Ovary (tissue), 9 donors: ENCODE data around the gene RNF223. TPM values are rescaled to one million over a fixed set of nuclear protein-coding genes. Genes with fewer than 3 reads are reported as not detected.
"Not testable (repeated sequence)": the region's sequence is repeated elsewhere in the genome, so short reads cannot be mapped to it uniquely, and the experiment has no call there.

Experiments used
- DNase-seq, 5 donors: peaks; one replicate each; pipeline ENCODE4 v3.0.0-alpha.2; 2019 to 2020
- H3K27ac ChIP-seq, 2 donors: fragments of 200-600 bp; one replicate each; pipeline versions ENCODE4 v1.5.1 to v1.8.0; 2019 to 2022
- H3K27me3 ChIP-seq: fragments of 200-600 bp; one replicate; pipeline ENCODE4 v1.8.0; 2022
- H3K36me3 ChIP-seq: fragments of 200-600 bp; sonication (generic); one replicate; pipeline ENCODE4 v1.5.1; 2019
- H3K4me1 ChIP-seq: one replicate; pipeline ENCODE4 v1.8.1; 2013; ENCODE audit warnings: mild to moderate bottlenecking, moderate library complexity; ENCODE audit not compliant: insufficient read depth
- H3K4me3 ChIP-seq: fragments of 200-600 bp; sonication (generic); one replicate; pipeline ENCODE4 v1.5.1; 2017
- H3K9me3 ChIP-seq, 2 donors: fragments of 200-600 bp in 1 of 2; sonication (generic) in 1 of 2; one replicate each; pipeline versions ENCODE4 v1.5.1 to v1.8.1; 2013 to 2019; ENCODE audit warnings: mild to moderate bottlenecking in 1 of 2, moderate library complexity in 1 of 2
- CTCF ChIP-seq, 3 donors: fragments of 450-650 bp in 2 of 3; fragments of 200-600 bp in 1 of 3; IDR thresholded peaks; one replicate each; pipeline versions ENCODE4 v1.5.1 to v1.8.0; 2016 to 2022; ENCODE audit warnings: antibody characterized with exemption in 3 of 3, mild to moderate bottlenecking in 1 of 3
- EP300 ChIP-seq: sonication (generic); formaldehyde crosslinking; IDR thresholded peaks from one replicate; pipeline ENCODE4 v1.6.1; 2017; ENCODE audit warnings: antibody characterized with exemption
- POLR2A ChIP-seq: fragments of 450-650 bp; IDR thresholded peaks from one replicate; pipeline ENCODE4 v1.6.1; 2017; ENCODE audit warnings: antibody characterized with exemption, mild to moderate bottlenecking, moderate library complexity
- WGBS, 3 donors: extraction: QIAGEN DNeasy Blood & Tissue Kit in 1 of 3; methylation state at CpG; one replicate each; pipeline versions ENCODE4 v1.1.5 to v1.1.7; 2013 to 2017; 5-methylcytosine and 5-hydroxymethylcytosine counted together
- intact Hi-C, 4 donors: fragments of 100-400 bp; cut with DNase I; formaldehyde crosslinking; loops; one replicate each; pipeline versions ENCODE4 v1.11.0 to v1.15.1; 2022 to 2023
- polyA plus RNA-seq, 2 donors: library from polyadenylated mRNA; stranded (reverse); fragments of 200-250 nt in 1 of 2; fragments of 350-450 nt in 1 of 2; fragmentation: Illumina TruSeq in 1 of 2; extraction: RNeasy Lipid Tissue Mini Kit (QIAGEN cat#74804) in 1 of 2; gene quantifications; one replicate each; pipeline ENCODE4 v1.2.3, GENCODE V29; 2013 to 2014
- total RNA-seq, 7 donors: library from RNA; depleted of rRNA in 2 of 7; stranded (reverse); fragments of >200 nt in 2 of 7; fragmentation: NEBNext Ultra II Directional in 3 of 7; extraction: Animal tissue kit (Norgen Biotek cat#: 25700) in 3 of 7; gene quantifications; one replicate each; pipeline versions ENCODE4 v1.1.0 to v1.2.4, GENCODE V29; 2016 to 2023
- donor health status: DM: no; HTN: no; CAD: no; lungs with moderate emphysema.
- donor health status: DM: no; HTN: no; CAD: no.
- donor health status: Bipolar disorder and iron deficiency.
- donor health status: DM: yes; HTN: yes; CAD: no.
- donor health status: DM: no; HTN: no; CAD: no.
- donor health status: DM: yes; HTN: yes; CAD: no.

The RNF223 gene
- total and polyA plus RNA-seq, 9 donors, result 0.36 to 0.92 TPM; not detected in 7

GRCh38 chr1:1101503-1101902 lies 27.4 kb upstream of the RNF223 start:
- WGBS, 3 donors, result 91 to 96% (median 91%) methylated on average over 7 of the region's 7 CpGs
- DNase-seq, result no peak
- H3K36me3 ChIP-seq, result no peaks in the 10 kb centered on the region
- intact Hi-C loops, result no loop called here
- H3K27me3 ChIP-seq, result no peaks in the 10 kb centered on the region
- no peak overlapping the region for H3K4me3 ChIP-seq
- H3K4me1 ChIP-seq, result no peaks in the 10 kb centered on the region
- TF ChIP-seq POLR2A (no peak), EP300 (no peak), CTCF (IDR thresholded peaks at IDR 0.05) (no peak)
- H3K9me3 ChIP-seq, result no peaks in the 10 kb centered on the region
- no peak overlapping the region for H3K27ac ChIP-seq

GRCh38 chr1:1100296-1100695 lies 26.2 kb upstream of the RNF223 start:
- no peaks in the 10 kb centered on the region for H3K4me1 ChIP-seq
- peak in 2 of 5 donors; percentile 3 to 6 for DNase-seq
- 96 to 97% (median 96%) methylated on average over 11 of the region's 11 CpGs for WGBS, 3 donors
- intact Hi-C loops, result no loop called here
- no peaks in the 10 kb centered on the region for H3K36me3 ChIP-seq
- TF ChIP-seq EP300 (no peak), CTCF (IDR thresholded peaks at IDR 0.05) (no peak)
- H3K27me3 ChIP-seq, result no peaks in the 10 kb centered on the region
- H3K4me3 ChIP-seq, result no peak overlapping the region
- no peaks in the 10 kb centered on the region for H3K9me3 ChIP-seq
- H3K27ac ChIP-seq, result no peak overlapping the region

GRCh38 chr1:1099506-1100183 lies 25.5 kb upstream of the RNF223 start:
- H3K27me3 ChIP-seq, result no peaks in the 10 kb centered on the region
- no peaks in the 10 kb centered on the region for H3K9me3 ChIP-seq
- H3K36me3 ChIP-seq, result no peaks in the 10 kb centered on the region
- intact Hi-C loops, result no loop called here
- WGBS, 3 donors, result 76 to 92% (median 82%) methylated on average over 4 of the region's 4 CpGs
- no peak overlapping the region for H3K27ac ChIP-seq
- H3K4me1 ChIP-seq, result no peaks in the 10 kb centered on the region
- TF ChIP-seq EP300 (no peak), POLR2A (no peak), CTCF (IDR thresholded peaks at IDR 0.05) (no peak)
- DNase-seq, result no peak
- H3K4me3 ChIP-seq, result no peak overlapping the region

- intact Hi-C loops, result no loop called here
- no peaks in the 10 kb centered on the region for H3K9me3 ChIP-seq
- 81 to 94% (median 89%) methylated on average over 18 of the region's 18 CpGs for WGBS, 3 donors
- H3K27ac ChIP-seq, result no peak overlapping the region
- TF ChIP-seq POLR2A, result no peak
- no peak for TF ChIP-seq EP300
- TF ChIP-seq CTCF (IDR thresholded peaks at IDR 0.05), result no peak
- DNase-seq, result peak in 2 of 5 donors; percentile 6 to 8
- no peaks in the 10 kb centered on the region for H3K4me1 ChIP-seq
- H3K27me3 ChIP-seq, result no peaks in the 10 kb centered on the region
- H3K4me3 ChIP-seq, result no peak overlapping the region
- no peaks in the 10 kb centered on the region for H3K36me3 ChIP-seq
These were observed 24.7 kb upstream of the RNF223 start for GRCh38 chr1:1098681-1099421.

- WGBS, 3 donors, result 93 to 98% (median 98%) methylated on average over 5 of the region's 5 CpGs
- H3K4me1 ChIP-seq, H3K27ac ChIP-seq, H3K9me3 ChIP-seq, intact Hi-C loops, H3K27me3 ChIP-seq, H3K36me3 ChIP-seq, H3K4me3 ChIP-seq: not testable (repeated sequence)
- peak in 2 of 5 donors; percentile 0 to 6 for DNase-seq
These were observed 22.0 kb upstream of the RNF223 start for GRCh38 chr1:1096136-1096535.
